ENCODE data around the gene SWT1.

Gene SWT1

GRCh38 chr1:185325413-185325812 is 168.4 kb downstream of the SWT1 start:
- Histone ChIP-seq H3K9me3 (ENCODE audit: control insufficient read depth, low read length) (no peaks in the 10 kb centered on the region), H3K27ac (ENCODE audit: insufficient read depth, low read depth, low read length, poor library complexity, severe bottlenecking) (no peak overlapping the region), H3K36me3 (ENCODE audit: control insufficient read depth, insufficient read depth, low read length) (no peaks in the 10 kb centered on the region), H3K4me1 (ENCODE audit: control insufficient read depth, insufficient read depth, low read length) (no peaks in the 10 kb centered on the region), H3K27me3 (ENCODE audit: control insufficient read depth, insufficient read depth, low read length, poor library complexity, severe bottlenecking) (no peaks in the 10 kb centered on the region), H3K4me3 (ENCODE audit: insufficient read depth, low read depth, low read length) (no peak overlapping the region)
- WGBS, 2 experiments, result 94 to 97% methylated on average over 4 of the region's 4 CpGs

GRCh38 chr1:185328255-185328654 is 171.3 kb downstream of the SWT1 start:
- no peaks in the 10 kb centered on the region for H3K36me3 ChIP-seq (ENCODE audit: control insufficient read depth, insufficient read depth, low read length)
- no peaks in the 10 kb centered on the region for H3K9me3 ChIP-seq (ENCODE audit: control insufficient read depth, low read length)
- no peaks in the 10 kb centered on the region for H3K27me3 ChIP-seq (ENCODE audit: control insufficient read depth, insufficient read depth, low read length, poor library complexity, severe bottlenecking)
- no peak overlapping the region for H3K4me3 ChIP-seq (ENCODE audit: insufficient read depth, low read depth, low read length)
- WGBS, 2 experiments, result 92 to 95% methylated on average over 3 to 4 of the region's 4 CpGs
- no peaks in the 10 kb centered on the region for H3K4me1 ChIP-seq (ENCODE audit: control insufficient read depth, insufficient read depth, low read length)
- no peak overlapping the region for H3K27ac ChIP-seq (ENCODE audit: insufficient read depth, low read depth, low read length, poor library complexity, severe bottlenecking)

DNA sequence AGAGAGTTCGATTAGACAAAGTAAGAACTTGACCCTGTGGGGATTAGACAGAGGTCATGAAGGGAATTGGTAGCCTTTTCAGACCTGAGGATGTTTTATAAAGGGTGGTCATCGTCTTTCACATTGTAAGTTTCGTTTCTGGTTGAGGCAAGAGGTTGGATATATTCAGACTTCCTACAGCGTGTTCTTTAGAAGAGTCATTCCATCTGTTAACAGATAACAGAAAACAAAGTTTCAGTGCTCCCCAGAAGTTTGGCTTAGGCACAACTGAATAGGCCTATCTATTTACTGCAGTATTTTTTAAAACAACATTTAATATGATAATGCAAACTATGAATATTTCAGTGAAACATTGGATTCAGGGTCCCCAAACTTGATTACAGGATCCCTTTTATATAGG is 177.2 kb downstream of the SWT1 start:
- Histone ChIP-seq H3K27me3 (ENCODE audit: control insufficient read depth, insufficient read depth, low read length, poor library complexity, severe bottlenecking) (no peaks in the 10 kb centered on the region), H3K9me3 (ENCODE audit: control insufficient read depth, low read length) (no peaks in the 10 kb centered on the region), H3K4me3 (ENCODE audit: insufficient read depth, low read depth, low read length) (no peak overlapping the region), H3K27ac (ENCODE audit: insufficient read depth, low read depth, low read length, poor library complexity, severe bottlenecking) (no peak overlapping the region), H3K36me3 (ENCODE audit: control insufficient read depth, insufficient read depth, low read length) (no peaks in the 10 kb centered on the region), H3K4me1 (ENCODE audit: control insufficient read depth, insufficient read depth, low read length) (no peaks in the 10 kb centered on the region)
- WGBS, 2 experiments, result 88 to 98% methylated on average over 4 of the region's 4 CpGs

- 90 to 94% methylated on average over 4 of the region's 4 CpGs for WGBS, 2 experiments
- Histone ChIP-seq H3K9me3 (ENCODE audit: control insufficient read depth, low read length) (no peaks in the 10 kb centered on the region), H3K4me3 (ENCODE audit: insufficient read depth, low read depth, low read length) (no peak overlapping the region), H3K27me3 (ENCODE audit: control insufficient read depth, insufficient read depth, low read length, poor library complexity, severe bottlenecking) (no peaks in the 10 kb centered on the region), H3K27ac (ENCODE audit: insufficient read depth, low read depth, low read length, poor library complexity, severe bottlenecking) (no peak overlapping the region), H3K36me3 (ENCODE audit: control insufficient read depth, insufficient read depth, low read length) (no peaks in the 10 kb centered on the region), H3K4me1 (ENCODE audit: control insufficient read depth, insufficient read depth, low read length) (no peaks in the 10 kb centered on the region)
Measured at GRCh38 chr1:185337246-185337645, 180.3 kb downstream of the SWT1 start.

DNA sequence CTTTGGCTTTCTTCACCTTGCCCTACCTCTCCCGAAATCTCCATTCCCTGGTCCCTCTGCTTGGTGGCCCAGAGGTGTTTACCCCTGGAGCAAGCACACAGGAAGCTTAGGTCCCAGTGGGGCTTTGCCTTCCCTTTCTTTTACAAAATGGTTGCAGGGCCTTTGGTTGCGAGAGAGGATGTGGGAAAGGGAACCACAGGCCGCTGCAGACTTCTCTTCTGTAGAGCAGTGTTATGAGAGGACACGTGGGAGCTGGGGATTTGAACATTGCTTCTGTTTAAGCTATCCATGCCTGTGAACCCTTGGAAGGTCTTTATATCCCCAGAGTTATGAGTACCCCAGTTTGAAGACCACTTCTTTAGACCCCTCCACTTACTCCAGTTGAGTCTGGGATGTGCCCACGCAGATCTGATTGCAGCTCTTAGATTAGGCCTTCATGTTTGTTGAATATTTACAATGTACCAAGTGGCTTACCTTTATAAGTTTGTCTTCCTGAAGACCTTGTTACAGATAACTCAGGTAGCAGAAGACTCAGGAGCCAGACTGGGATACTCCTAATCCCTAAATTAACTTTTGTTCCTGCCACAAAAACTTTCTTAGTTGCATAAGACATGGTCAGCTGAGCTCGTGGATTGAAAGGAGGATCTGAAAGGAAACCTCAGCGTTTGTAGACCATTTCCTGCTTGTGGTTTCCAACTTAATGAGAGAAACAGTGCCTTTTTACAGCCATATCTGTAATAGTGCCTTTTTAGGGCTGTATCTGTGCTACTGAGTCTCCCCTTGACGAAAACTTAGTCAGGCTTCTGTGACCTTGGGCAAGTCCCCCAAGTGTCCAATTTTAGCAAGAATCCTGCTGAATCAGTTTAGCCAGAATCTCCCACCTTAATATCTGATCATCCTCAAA is 182.0 kb downstream of the SWT1 start:
- H3K27ac ChIP-seq (ENCODE audit: insufficient read depth, low read depth, low read length, poor library complexity, severe bottlenecking), result no peak overlapping the region
- H3K36me3 ChIP-seq (ENCODE audit: control insufficient read depth, insufficient read depth, low read length), result no peaks in the 10 kb centered on the region
- WGBS, 2 experiments, result 95 to 97% methylated on average over 8 of the region's 8 CpGs
- H3K9me3 ChIP-seq (ENCODE audit: control insufficient read depth, low read length), result no peaks in the 10 kb centered on the region
- no peaks in the 10 kb centered on the region for H3K27me3 ChIP-seq (ENCODE audit: control insufficient read depth, insufficient read depth, low read length, poor library complexity, severe bottlenecking)
- H3K4me1 ChIP-seq (ENCODE audit: control insufficient read depth, insufficient read depth, low read length), result no peaks in the 10 kb centered on the region
- H3K4me3 ChIP-seq (ENCODE audit: insufficient read depth, low read depth, low read length), result no peak overlapping the region

DNA sequence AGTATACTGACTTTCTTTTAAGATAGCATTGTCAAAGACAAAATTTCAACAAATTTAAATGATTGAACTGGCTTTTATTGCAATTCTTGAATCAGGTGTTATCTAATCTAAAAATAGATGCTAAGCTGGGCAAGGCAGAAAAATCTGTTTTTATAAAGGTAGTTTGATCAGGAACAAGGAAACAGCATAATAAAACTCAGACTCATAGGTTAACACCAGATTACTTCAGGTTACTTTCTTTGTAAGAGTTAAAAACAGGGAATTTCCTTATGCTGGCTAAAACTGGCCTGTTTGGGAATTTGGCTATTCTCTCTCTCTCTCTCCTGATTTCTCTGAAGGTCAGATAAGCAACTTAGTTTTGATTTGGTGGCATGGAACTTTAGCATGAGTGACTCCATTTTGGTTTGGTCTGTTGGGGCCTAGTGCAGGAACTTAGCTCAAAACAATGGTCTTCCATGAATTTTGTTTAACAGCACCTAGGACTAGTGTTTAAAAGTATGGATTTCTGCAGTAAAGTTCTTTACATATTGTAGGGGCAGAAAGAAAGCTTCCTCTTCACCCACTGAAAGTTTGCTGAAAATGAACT is 184.3 kb downstream of the SWT1 start:
- Histone ChIP-seq H3K9me3 (ENCODE audit: control insufficient read depth, low read length) (no peaks in the 10 kb centered on the region), H3K27ac (ENCODE audit: insufficient read depth, low read depth, low read length, poor library complexity, severe bottlenecking) (no peak overlapping the region)

More for the DNA sequence above, 184.3 kb downstream of the SWT1 start:
- Histone ChIP-seq H3K27me3 (ENCODE audit: control insufficient read depth, insufficient read depth, low read length, poor library complexity, severe bottlenecking) (no peaks in the 10 kb centered on the region), H3K36me3 (ENCODE audit: control insufficient read depth, insufficient read depth, low read length) (no peaks in the 10 kb centered on the region), H3K4me1 (ENCODE audit: control insufficient read depth, insufficient read depth, low read length) (no peaks in the 10 kb centered on the region), H3K4me3 (ENCODE audit: insufficient read depth, low read depth, low read length) (no peak overlapping the region)

All from ectodermal cell (in vitro differentiated cells).